Activated T-cell treated with anti-CD3 and anti-CD28 coated beads for 1 hour (primary cell): Measurements from ENCODE around the gene ASIC1.
"Not testable (repeated sequence)": the region's sequence is repeated elsewhere in the genome, so short reads cannot be mapped to it uniquely, and the experiment has no call there.

Experiments
- DNase-seq: peaks from one replicate; pipeline ENCODE4 v3.0.0-alpha.2; 2020; ENCODE audit warnings: low read depth

Gene ASIC1

DNA sequence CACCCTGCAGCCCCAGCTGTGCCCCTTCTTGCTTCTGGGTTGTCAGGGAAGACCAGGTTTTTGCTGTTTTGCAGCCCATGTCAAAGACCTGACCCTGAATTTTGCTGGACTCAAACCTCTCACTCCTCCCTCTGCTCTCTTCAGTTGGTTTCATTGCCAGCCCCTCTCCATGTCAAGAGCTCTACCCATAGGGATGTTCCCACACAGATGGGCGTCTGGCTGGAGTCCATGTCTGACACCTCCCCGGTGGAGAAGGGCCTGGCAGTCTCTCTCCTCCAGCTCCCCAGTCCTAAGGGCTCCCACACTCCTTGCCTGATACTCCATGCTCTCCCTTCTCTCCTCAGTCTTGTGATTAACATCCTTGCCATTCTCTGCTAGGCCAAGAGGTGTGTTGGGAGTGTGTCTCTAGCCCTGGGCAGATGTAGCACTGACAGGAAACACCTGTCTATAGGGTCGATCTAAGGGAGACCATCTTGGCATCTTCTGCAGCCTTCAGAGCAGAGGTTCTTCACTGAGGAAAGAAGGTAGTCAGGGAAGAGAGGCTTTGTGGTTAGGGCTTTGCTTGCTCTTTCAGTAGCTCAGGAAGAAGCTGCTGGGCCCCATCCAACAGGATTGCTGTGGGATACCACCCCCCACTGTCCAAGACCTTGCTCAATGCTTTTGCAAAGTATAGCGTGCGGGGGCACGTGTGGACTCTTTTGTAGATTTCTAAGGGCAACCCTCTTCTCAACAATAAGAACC is 4.7 kb downstream of the ASIC1 start:
- no peak for DNase-seq

DNA sequence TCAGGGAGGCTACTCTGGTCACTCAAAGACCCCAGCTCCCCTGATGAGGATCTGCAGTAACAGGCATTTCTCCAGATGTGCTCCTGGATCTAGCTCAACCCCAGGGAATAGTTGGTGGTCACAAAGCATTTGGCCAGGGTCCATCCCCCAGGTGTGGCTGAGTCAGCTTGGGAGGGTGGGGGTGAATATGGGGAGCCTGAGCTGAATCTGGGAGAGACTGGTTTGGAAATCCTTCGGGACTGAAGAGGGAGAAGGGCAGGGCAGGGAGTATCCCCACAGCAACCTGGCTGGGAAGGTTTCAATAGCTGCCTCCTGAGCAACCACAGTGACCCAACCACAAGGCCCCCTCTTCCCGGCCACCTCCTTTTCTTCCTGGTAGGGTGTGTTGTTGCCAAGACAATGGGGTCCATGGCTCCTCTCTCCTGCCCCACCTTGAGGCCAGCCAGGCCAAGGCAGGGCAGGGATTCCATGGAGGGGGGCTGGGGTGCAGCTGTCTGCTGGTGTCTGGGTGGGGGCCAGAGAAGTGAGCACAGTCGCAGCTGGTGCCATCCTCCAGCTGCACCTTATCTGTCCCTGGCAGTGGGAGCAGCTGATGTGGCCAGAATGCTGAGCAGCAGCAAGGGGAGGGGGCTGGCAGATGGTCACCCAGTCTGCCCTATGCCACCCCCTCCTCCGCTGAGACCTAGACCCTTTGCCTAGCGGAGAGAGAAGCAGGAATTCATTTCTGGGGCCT is 5.5 kb downstream of the ASIC1 start:
- no peak for DNase-seq

DNA sequence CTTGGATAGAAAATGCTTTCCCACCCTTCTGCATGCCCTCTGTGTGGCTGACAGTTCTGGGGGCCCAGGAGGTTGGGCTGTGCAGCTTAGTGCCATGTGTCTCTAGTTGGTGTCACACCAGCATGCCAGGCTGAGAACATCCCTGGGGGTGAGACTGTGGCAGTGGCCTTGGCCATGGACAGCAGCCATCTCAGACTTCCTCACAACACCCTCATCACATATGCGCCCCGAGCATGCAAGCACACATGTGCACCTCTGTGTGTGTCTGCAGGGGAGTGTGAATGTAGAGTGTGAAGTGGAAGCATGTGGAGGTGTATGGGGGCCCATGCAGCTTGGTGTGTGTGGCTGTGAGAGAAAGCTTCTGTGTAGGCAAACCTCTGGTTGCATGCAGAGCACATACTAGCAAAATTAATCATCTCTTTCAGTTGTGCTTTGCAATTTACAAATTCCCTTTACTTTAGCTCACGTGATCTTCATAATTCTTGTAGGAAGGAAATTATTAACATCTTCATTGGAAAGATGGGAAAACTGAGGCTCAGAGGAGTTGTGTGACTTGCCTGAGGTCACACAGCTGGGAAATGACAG is 8.4 kb downstream of the ASIC1 start:
- no peak for DNase-seq

DNA sequence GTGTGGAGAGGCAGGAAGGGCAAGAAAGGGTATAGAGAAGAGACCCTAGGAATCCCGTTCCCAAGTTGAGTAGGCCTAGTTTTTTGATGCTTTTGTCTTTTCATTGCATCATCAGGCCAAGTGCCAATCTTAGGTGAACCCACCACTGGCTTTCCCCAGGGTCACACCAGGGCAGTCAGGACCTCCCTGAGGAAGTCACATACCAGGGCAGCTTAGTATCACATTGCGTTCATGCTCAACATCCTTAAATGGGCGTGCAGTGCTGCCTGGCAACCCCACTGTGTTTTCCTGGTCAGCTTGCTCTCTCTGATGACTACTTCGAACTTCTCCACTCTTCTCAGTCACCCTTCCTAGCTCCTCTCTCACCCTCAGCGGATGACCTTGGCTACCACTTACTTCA is 9.0 kb downstream of the ASIC1 start:
- DNase-seq: no peak

- no peak for DNase-seq
Measured at GRCh38 chr12:50069069-50069468, 11.7 kb downstream of the ASIC1 start.

DNA sequence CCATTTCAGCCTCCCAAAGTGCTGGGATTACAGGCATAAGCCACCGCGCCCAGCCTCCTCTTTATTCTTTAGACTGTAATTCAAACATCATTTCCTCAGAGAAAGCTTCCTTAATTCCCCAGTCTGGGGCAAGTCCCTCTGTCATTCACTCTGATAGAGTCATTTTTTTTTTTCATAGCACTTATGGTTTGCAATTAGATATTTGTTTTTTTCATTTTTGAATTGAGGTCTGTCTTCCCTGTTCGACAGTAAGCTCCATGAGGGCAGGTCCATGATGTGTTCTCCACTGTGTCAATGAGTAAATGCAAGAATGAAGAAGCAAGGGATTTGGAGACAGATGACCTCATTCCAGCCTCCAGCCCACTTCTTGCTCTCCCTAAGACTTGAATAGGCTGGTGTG is 12.1 kb downstream of the ASIC1 start:
- DNase-seq: no peak

- peak; percentile 58 for DNase-seq
Measured at GRCh38 chr12:50070314-50071060, 13.1 kb downstream of the ASIC1 start.

- DNase-seq: no peak
Measured at GRCh38 chr12:50072198-50072907, 15.0 kb downstream of the ASIC1 start.

GRCh38 chr12:50073206-50073605 is 15.8 kb downstream of the ASIC1 start:
- DNase-seq: no peak

GRCh38 chr12:50073712-50074111 is 16.3 kb downstream of the ASIC1 start:
- DNase-seq: no peak

- peak; percentile 81 for DNase-seq
Measured at GRCh38 chr12:50074936-50075807, 17.8 kb downstream of the ASIC1 start.

GRCh38 chr12:50075808-50076170 is 18.4 kb downstream of the ASIC1 start:
- DNase-seq: no peak

- DNase-seq: no peak
Measured at GRCh38 chr12:50077099-50077498, 19.7 kb downstream of the ASIC1 start.

DNA sequence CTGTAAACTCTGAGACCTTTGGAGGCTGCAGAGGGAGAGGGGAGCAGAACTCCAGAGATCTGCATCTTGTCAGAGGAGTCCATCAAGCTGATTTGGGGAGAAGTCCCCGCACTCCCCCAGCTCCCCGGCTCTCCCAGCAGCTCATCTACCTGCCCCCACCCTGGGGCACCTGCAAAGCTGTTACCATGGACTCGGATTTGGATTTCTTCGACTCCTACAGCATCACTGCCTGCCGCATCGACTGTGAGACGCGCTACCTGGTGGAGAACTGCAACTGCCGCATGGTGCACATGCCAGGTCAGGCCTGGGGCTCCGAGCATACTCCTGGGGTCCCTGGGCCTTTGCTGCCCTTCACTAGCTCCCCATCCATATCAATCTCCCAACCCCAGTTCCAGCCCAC is 20.9 kb downstream of the ASIC1 start:
- DNase-seq: no peak

DNA sequence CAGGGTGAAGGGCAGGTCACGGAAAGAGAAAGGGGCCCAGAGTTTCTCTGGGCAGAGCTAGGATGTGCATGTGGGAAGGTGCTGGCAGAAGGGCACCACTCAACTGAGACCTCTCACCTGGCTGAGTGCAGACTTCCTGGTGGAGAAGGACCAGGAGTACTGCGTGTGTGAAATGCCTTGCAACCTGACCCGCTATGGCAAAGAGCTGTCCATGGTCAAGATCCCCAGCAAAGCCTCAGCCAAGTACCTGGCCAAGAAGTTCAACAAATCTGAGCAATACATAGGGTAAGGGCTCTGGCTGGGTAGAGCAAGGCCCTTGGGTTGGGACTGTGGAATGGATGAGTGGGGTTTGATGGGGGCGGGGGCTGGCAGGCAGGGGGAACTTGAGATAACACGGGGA is 22.4 kb downstream of the ASIC1 start:
- no peak for DNase-seq

DNA sequence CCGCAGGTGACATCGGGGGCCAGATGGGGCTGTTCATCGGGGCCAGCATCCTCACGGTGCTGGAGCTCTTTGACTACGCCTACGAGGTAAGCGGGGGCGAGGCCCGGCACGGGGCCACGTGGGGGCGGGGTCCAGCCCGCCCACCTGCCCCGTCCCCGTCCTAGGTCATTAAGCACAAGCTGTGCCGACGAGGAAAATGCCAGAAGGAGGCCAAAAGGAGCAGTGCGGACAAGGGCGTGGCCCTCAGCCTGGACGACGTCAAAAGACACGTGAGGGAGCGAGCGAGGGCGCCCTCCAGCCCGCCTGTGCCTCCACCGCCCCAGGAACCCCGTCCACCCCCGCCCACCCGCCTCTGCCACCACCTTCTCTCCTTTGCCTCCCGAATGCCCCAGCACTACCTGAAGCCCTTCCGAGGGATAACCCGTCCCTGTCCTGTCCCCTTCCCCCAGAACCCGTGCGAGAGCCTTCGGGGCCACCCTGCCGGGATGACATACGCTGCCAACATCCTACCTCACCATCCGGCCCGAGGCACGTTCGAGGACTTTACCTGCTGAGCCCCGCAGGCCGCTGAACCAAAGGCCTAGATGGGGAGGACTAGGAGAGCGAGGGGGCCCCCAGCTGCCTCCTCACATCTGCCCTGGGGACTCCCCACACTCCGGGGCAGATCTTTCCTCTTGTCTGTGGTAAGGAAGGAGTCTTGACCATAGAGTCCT is 23.9 kb downstream of the ASIC1 start:
- DNase-seq: no peak

DNA sequence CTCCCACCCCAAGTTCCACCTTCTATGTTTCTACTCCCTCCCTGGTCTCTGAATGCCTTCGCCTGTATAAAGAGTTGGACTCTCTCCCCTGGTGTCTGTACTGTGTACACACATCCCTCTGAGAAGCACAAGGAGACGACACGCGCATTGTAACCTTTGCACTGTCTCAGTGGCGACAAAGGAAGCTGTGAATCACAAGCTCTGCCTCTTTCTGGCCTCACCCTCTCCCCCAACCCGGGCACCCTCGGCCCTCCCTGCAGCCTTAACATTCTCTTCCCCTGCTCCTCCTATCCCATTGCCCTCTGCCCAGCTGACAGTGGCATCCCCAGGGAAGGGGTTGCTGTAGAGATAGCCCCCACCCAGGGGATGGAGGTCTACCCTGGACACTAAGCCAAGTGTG is 25.2 kb downstream of the ASIC1 start:
- no peak for DNase-seq

DNA sequence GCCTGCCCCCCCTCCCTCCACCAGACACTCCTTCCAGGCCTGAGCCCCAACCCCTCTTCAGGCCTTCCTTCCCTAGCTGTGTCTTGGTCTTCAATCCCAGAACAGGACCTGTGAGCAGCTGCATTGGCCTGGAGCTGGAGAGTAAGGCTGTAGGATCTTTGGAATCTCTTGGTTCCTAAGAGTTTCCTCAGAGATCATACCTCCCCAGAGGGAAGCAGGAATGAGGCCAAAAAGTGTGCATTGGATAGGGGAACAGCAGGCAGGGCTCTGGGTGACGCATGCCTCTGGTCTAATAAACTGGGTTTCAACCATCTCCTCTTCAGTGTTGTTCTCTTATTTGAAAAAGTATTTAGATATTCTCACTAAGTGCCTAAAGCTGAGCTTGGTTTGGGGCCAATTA is 25.9 kb downstream of the ASIC1 start:
- DNase-seq: no peak

GRCh38 chr12:50084409-50084774 is 27.0 kb downstream of the ASIC1 start:
- not testable (repeated sequence) for DNase-seq
